Brain microvascular endothelial cell (primary cell): ENCODE measurements around the gene DISC1.
A peak's percentile ranks its signal among the peaks of the same experiment; 100 is the strongest.

Source experiments
- DNase-seq: peaks from one replicate; pipeline ENCODE4 v3.0.0-alpha.2; 2020
- H3K27ac ChIP-seq: fragments of 250-450 bp; sonication (Bioruptor Pico); 2 replicates; pipeline ENCODE4 v1.5.1; 2020; ENCODE audit warnings: mild to moderate bottlenecking, moderate library complexity
- H3K27me3 ChIP-seq: fragments of 250-450 bp; sonication (Bioruptor Pico); replicated peaks from 2 replicates; pipeline ENCODE4 v1.5.1; 2020; ENCODE audit warnings: mild to moderate bottlenecking
- H3K36me3 ChIP-seq: fragments of 250-450 bp; sonication (Bioruptor Pico); replicated peaks from 2 replicates; pipeline ENCODE4 v1.5.1; 2020; ENCODE audit warnings: mild to moderate bottlenecking
- H3K4me3 ChIP-seq: 2 replicates; pipeline ENCODE4 v1.5.1; 2011; ENCODE audit warnings: low read depth, mild to moderate bottlenecking, control low read depth, low read length, moderate library complexity
- CTCF ChIP-seq: IDR thresholded peaks from 2 replicates; pipeline ENCODE4 v1.5.1; 2011; ENCODE audit warnings: low read depth, mild to moderate bottlenecking, moderate library complexity, low read length, control low read depth, inconsistent platforms; ENCODE audit errors: missing control alignments
- in situ Hi-C: cut with HindIII; loops from 2 replicates; pipeline ENCODE4 v1.10.0; 2017; ENCODE audit warnings: low sequenced_read_pairs, low pct_ligation_motif_present

Gene DISC1

DNA sequence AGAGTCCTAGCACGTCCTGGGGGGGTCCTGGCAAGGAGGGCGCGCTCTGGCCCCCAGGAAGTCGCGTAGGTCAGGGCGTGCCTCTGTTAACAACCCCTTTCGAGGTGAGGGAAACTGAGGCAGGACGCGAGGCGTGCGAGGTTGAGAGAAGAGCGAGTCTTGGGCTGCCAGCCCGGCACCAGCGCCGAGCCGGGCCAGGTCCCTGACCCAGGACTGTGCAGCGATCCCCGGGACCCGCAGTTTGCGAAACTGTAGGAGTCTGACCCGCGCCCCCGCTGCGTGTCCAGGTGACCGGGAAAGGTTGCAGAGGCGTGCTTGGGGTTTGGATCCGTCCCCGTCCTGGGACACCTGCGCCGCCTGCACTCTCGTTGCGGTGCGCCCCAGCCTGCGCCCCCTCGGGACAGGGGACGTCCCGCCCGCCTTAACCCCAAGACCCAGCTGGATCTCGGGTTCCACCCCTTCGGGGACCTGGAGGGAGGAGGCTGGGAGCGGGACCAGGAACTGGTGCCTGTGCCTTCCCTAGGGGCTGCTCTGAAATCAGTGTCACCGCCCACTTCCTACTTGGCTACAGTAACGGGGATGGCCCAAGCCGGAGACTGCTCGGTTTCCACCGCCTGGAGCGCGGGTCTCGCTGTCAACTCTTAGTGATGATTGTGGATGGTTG is 493 bp downstream of the DISC1 start:
- TF ChIP-seq CTCF = no peak
- Histone ChIP-seq H3K36me3 (no peaks in the 10 kb centered on the region), H3K4me3 (peak overlapping the region; percentile 84), H3K27me3 (no peaks in the 10 kb centered on the region), H3K27ac (no peak overlapping the region)
- peak; percentile 30 for DNase-seq
- in situ Hi-C loops = no loop called here

DNA sequence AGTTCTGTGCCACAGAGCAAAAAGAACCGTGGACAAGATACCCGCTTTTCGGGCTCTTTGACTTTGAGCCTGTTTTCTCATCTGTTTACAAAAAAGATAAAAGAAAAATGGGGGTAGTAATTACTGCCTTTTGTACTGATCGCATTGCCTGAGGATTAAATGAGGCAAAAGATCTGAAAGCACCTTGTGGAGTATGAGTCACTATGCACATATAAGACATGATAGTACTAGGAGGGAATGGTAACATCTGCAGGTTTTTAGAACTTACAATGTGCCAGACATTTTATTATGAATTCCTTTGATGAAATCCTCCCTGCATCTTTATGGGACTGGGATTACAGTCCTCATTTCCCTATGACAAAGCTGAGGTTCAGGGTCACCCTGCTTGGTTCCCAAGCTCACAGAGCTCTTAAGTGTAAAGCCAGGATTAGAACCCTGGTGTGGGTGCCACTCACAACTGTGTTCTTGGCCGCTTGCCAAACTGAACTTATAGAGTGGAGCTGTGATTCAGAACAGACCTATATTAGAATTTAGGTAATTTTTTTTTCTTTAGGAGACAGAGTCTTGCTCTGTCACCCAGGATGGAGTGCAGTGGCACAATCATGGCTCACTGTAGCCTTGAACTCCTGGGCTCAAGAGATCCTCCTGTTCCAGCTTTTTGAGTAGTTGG is 1.8 kb downstream of the DISC1 start:
- in situ Hi-C loops = no loop called here
- H3K4me3 ChIP-seq = no peak overlapping the region
- H3K36me3 ChIP-seq = no peaks in the 10 kb centered on the region
- no peak for TF ChIP-seq CTCF
- no peaks in the 10 kb centered on the region for H3K27me3 ChIP-seq
- DNase-seq = no peak
- no peak overlapping the region for H3K27ac ChIP-seq

DNA sequence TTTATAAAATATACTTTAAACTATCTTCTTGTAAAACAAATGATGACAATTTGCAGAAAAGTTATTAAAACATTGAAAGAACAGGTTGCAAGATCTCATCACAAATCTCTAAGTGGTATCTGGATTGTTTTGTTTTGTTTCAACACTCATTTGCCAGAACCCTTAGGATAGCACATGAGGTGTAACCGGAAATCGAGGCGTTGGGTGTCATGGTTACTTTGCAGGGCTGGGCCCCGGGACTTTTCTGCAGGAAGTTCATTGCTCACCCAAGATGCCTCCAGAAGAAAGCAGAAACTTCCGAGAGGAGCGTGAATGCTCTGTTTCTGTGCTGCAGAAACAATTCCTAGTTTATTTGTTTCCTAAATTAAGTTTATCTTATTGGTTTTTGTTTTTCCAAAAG is 2.5 kb downstream of the DISC1 start:
- TF ChIP-seq CTCF = no peak
- Histone ChIP-seq H3K4me3 (no peak overlapping the region), H3K27ac (no peak overlapping the region), H3K27me3 (no peaks in the 10 kb centered on the region), H3K36me3 (no peaks in the 10 kb centered on the region)
- peak; percentile 38 for DNase-seq
- in situ Hi-C loops = no loop called here

- no peak for TF ChIP-seq CTCF
- H3K27me3 ChIP-seq = no peaks in the 10 kb centered on the region
- H3K36me3 ChIP-seq = no peaks in the 10 kb centered on the region
- no peak for DNase-seq
- H3K4me3 ChIP-seq = no peak overlapping the region
- in situ Hi-C loops = no loop called here
- H3K27ac ChIP-seq = no peak overlapping the region
These were observed 4.1 kb downstream of the DISC1 start for GRCh38 chr1:231630558-231631205.

DNA sequence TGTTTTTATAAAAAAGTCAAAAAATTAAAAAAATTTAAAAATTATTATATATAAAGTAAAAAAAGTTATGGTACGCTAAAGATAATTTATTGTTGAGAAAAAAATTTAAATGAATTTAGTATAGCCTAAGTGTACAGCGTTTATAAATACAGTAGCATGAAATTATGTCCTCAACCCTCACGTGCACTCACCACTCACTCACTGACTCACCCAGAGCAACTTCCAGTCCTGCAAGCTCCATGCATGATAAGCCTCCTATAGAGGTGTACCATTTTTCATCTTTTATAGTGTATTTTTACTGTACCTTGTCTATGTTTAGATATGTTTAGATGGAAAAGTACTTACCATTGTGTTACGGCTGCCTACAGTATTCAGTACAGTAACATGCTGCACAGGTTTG is 5.1 kb downstream of the DISC1 start:
- DNase-seq = no peak
- no peaks in the 10 kb centered on the region for H3K36me3 ChIP-seq
- no peak overlapping the region for H3K4me3 ChIP-seq
- no peak overlapping the region for H3K27ac ChIP-seq
- in situ Hi-C loops = no loop called here
- H3K27me3 ChIP-seq = no peaks in the 10 kb centered on the region
- no peak for TF ChIP-seq CTCF

- no peaks in the 10 kb centered on the region for H3K27me3 ChIP-seq
- no peak for TF ChIP-seq CTCF
- DNase-seq = no peak
- in situ Hi-C loops = no loop called here
- H3K27ac ChIP-seq = no peak overlapping the region
- no peak overlapping the region for H3K4me3 ChIP-seq
- no peaks in the 10 kb centered on the region for H3K36me3 ChIP-seq
These were observed 5.5 kb downstream of the DISC1 start for GRCh38 chr1:231632119-231632518.
